ENCODE results near the gene RTBDN. TPM values are rescaled to one million over a fixed set of nuclear protein-coding genes. Genes with fewer than 3 reads are reported as not detected.

The RTBDN gene
- total RNA-seq, 1 donor from 2014 or later = not detected

GRCh38 chr19:12815088-12815487 is 19.3 kb downstream of the RTBDN start:
- H3K9me3 Mint-ChIP-seq = no peaks in the 10 kb centered on the region
- H3K36me3 Mint-ChIP-seq (ENCODE audit: low read depth) = peaks cover 2% of the 10 kb centered on the region
- TF ChIP-seq CTCF (conservative IDR thresholded peaks at IDR 0.05) = no peak
- no peaks in the 10 kb centered on the region for H3K4me1 Mint-ChIP-seq
- H3K27ac Mint-ChIP-seq (ENCODE audit: unreplicated experiment) = no peak overlapping the region
- no peak for DNase-seq (ENCODE audit: low read depth, low spot score)
- no peaks in the 10 kb centered on the region for H3K27me3 Mint-ChIP-seq (ENCODE audit: low read depth)
- H3K4me3 Mint-ChIP-seq = no peak overlapping the region

GRCh38 chr19:12806242-12807081 is 27.9 kb downstream of the RTBDN start, which contains the start of gene RNASEH2A:
TSS of gene RNASEH2A (plus strand) at chr19:12806584. CDS start at chr19:12806674, 90 bp downstream.
- H3K4me3 Mint-ChIP-seq = peak within 1 kb of the TSS; percentile 98
- peak within 1 kb of the TSS; percentile 99 for H3K27ac Mint-ChIP-seq (ENCODE audit: unreplicated experiment)
- peaks cover 8% of the 10 kb centered on the region for H3K36me3 Mint-ChIP-seq (ENCODE audit: low read depth)
- no peak for TF ChIP-seq CTCF (conservative IDR thresholded peaks at IDR 0.05)
- peaks cover 25% of the 10 kb centered on the region for H3K4me1 Mint-ChIP-seq
- DNase-seq (ENCODE audit: low read depth, low spot score) = peak; percentile 86
- no peaks in the 10 kb centered on the region for H3K9me3 Mint-ChIP-seq
- H3K27me3 Mint-ChIP-seq (ENCODE audit: low read depth) = no peaks in the 10 kb centered on the region

- Mint-ChIP-seq H3K4me3 (peak overlapping the region; percentile 57), H3K27ac (ENCODE audit: unreplicated experiment) (no peak overlapping the region), H3K36me3 (ENCODE audit: low read depth) (peaks cover 8% of the 10 kb centered on the region), H3K4me1 (peaks cover 33% of the 10 kb centered on the region), H3K27me3 (ENCODE audit: low read depth) (no peaks in the 10 kb centered on the region), H3K9me3 (no peaks in the 10 kb centered on the region)
- TF ChIP-seq CTCF (conservative IDR thresholded peaks at IDR 0.05) = no peak
- DNase-seq (ENCODE audit: low read depth, low spot score) = no peak
These were observed 30.3 kb downstream of the RTBDN start for GRCh38 chr19:12804051-12804450.

- no peak for DNase-seq (ENCODE audit: low read depth, low spot score)
- TF ChIP-seq CTCF (conservative IDR thresholded peaks at IDR 0.05) = no peak
- Mint-ChIP-seq H3K27ac (ENCODE audit: unreplicated experiment) (no peak overlapping the region), H3K27me3 (ENCODE audit: low read depth) (no peaks in the 10 kb centered on the region), H3K9me3 (no peaks in the 10 kb centered on the region), H3K36me3 (ENCODE audit: low read depth) (peaks cover 3% of the 10 kb centered on the region), H3K4me1 (peaks cover 29% of the 10 kb centered on the region), H3K4me3 (peak overlapping the region; percentile 94)
These were observed 31.9 kb downstream of the RTBDN start for GRCh38 chr19:12802267-12803106.

GRCh38 chr19:12801466-12802266 is 32.7 kb downstream of the RTBDN start, which contains the start of the genes PRDX2 and THSD8:
TSS of gene PRDX2 (minus strand) at chr19:12801800. CDS start at chr19:12801261, 539 bp downstream.
TSS of gene THSD8 (plus strand) at chr19:12802069. CDS start at chr19:12802072, 3 bp downstream.
- Mint-ChIP-seq H3K27me3 (ENCODE audit: low read depth) (no peaks in the 10 kb centered on the region), H3K36me3 (ENCODE audit: low read depth) (peaks cover 3% of the 10 kb centered on the region), H3K9me3 (no peaks in the 10 kb centered on the region), H3K4me1 (peaks cover 25% of the 10 kb centered on the region), H3K27ac (ENCODE audit: unreplicated experiment) (peak within 1 kb of the TSS; percentile 81), H3K4me3 (peak within 1 kb of the TSS; percentile 94)
- DNase-seq (ENCODE audit: low read depth, low spot score) = peak; percentile 77
- no peak for TF ChIP-seq CTCF (conservative IDR thresholded peaks at IDR 0.05)

Measured in neural crest cell (in vitro differentiated cells).